HG03039 (cell line): ENCODE data around the gene LGALS16.
"Not testable (repeated sequence)": the region's sequence is repeated elsewhere in the genome, so short reads cannot be mapped to it uniquely, and the experiment has no call there.

Experiments
- ATAC-seq: cut with Tn5 transposase; IDR thresholded peaks from one replicate; pipeline ENCODE4 v1.9.1; 2021; ENCODE audit warnings: mild to moderate bottlenecking, moderate library complexity; ENCODE audit not compliant: unreplicated experiment

The LGALS16 gene

GRCh38 chr19:39655613-39656012 is at the start of gene LGALS16:
Gene LGALS16 (plus strand): TSS chr19:39655913. CDS start chr19:39655962, 49 bp downstream.
- no peak for ATAC-seq

GRCh38 chr19:39607021-39607420 is 48.7 kb upstream of the LGALS16 start:
- no peak for ATAC-seq

GRCh38 chr19:39607561-39607960 is 48.2 kb upstream of the LGALS16 start:
- ATAC-seq = no peak

- ATAC-seq = no peak
These were observed 42.1 kb upstream of the LGALS16 start for GRCh38 chr19:39613597-39613996.

- no peak for ATAC-seq
These were observed 38.0 kb upstream of the LGALS16 start for GRCh38 chr19:39617745-39618144.

GRCh38 chr19:39623946-39624345 is 31.8 kb upstream of the LGALS16 start:
- no peak for ATAC-seq

- not testable (repeated sequence) for ATAC-seq
These were observed 28.1 kb upstream of the LGALS16 start for GRCh38 chr19:39627631-39628030.

- ATAC-seq = no peak
These were observed 24.5 kb upstream of the LGALS16 start for GRCh38 chr19:39631178-39631577.

- no peak for ATAC-seq
These were observed 24.1 kb upstream of the LGALS16 start for GRCh38 chr19:39631626-39632025.

GRCh38 chr19:39637891-39638290 is 17.8 kb upstream of the LGALS16 start:
- no peak for ATAC-seq

- no peak for ATAC-seq
These were observed 13.9 kb upstream of the LGALS16 start for GRCh38 chr19:39641773-39642172.

- ATAC-seq = no peak
These were observed 12.1 kb upstream of the LGALS16 start for GRCh38 chr19:39643591-39643990.

GRCh38 chr19:39645800-39646411 is 9.8 kb upstream of the LGALS16 start:
- ATAC-seq = no peak

- ATAC-seq = no peak
These were observed 7.8 kb upstream of the LGALS16 start for GRCh38 chr19:39647918-39648317.

- no peak for ATAC-seq
These were observed 4.1 kb downstream of the LGALS16 start for GRCh38 chr19:39659791-39660190.

GRCh38 chr19:39660661-39661060 is 4.9 kb downstream of the LGALS16 start:
- no peak for ATAC-seq

GRCh38 chr19:39661565-39661964 is 5.9 kb downstream of the LGALS16 start:
- ATAC-seq = no peak

- ATAC-seq = not testable (repeated sequence)
These were observed 14.1 kb downstream of the LGALS16 start for GRCh38 chr19:39669860-39670259.

GRCh38 chr19:39670998-39671397 is 15.3 kb downstream of the LGALS16 start:
- no peak for ATAC-seq

- no peak for ATAC-seq
These were observed 16.1 kb downstream of the LGALS16 start for GRCh38 chr19:39671739-39672363.

GRCh38 chr19:39672473-39672872 is 16.8 kb downstream of the LGALS16 start:
- no peak for ATAC-seq

- not testable (repeated sequence) for ATAC-seq
These were observed 18.1 kb downstream of the LGALS16 start for GRCh38 chr19:39673862-39674261.

- ATAC-seq = no peak
These were observed 20.3 kb downstream of the LGALS16 start for GRCh38 chr19:39676004-39676403.
